Mammary epithelial cell (primary cell): Measurements from ENCODE around the gene KBTBD8.

Experiments used
- CTCF ChIP-seq, 2 donors: IDR thresholded peaks in 1 of 2; conservative IDR thresholded peaks in 1 of 2; 2 replicates each; pipeline ENCODE4 v1.5.1; 2011 to 2012; ENCODE audit warnings: inconsistent platforms in 2 of 2, low read length in 2 of 2, mild to moderate bottlenecking in 2 of 2, control low read depth in 1 of 2, low read depth in 1 of 2; ENCODE audit not compliant: insufficient read depth in 1 of 2; ENCODE audit errors: extremely low read depth in 1 of 2
- EZH2 ChIP-seq: IDR thresholded peaks from 2 replicates; pipeline ENCODE4 v1.6.1; 2012; ENCODE audit warnings: low read length, inconsistent platforms, borderline replicate concordance

GRCh38 chr3:67031986-67032385 is 33.9 kb downstream of the KBTBD8 start:
- TF ChIP-seq CTCF (conservative IDR thresholded peaks at IDR 0.05 in 1 of 2, IDR thresholded peaks at IDR 0.05 in 1 of 2; ENCODE audit: extremely low read depth in 1 of 2, insufficient read depth in 1 of 2, low read depth in 1 of 2, low read length in 2 of 2), result no peak
- TF ChIP-seq EZH2, result no peak
